ENCODE data around the gene ACE.
A peak's percentile ranks its signal among the peaks of the same experiment; 100 is the strongest.

Gene ACE

GRCh38 chr17:63474586-63475460, 2.0 kb upstream of the ACE start:
- H3K27ac ChIP-seq (replicated peaks; ENCODE audit: low read length), result no peak overlapping the region
- peak overlapping the region; percentile 23 for H3K18ac ChIP-seq (ENCODE audit: low read length)
- DNase-seq (ENCODE audit: low spot score), result no peak
- no peak overlapping the region for H3K14ac ChIP-seq (ENCODE audit: low read length)
- H3K36me3 ChIP-seq (replicated peaks in 1 of 2; ENCODE audit: control insufficient read depth in 2 of 2, insufficient read depth in 2 of 2, low read length in 2 of 2), result no peaks in the 10 kb centered on the region
- peak overlapping the region; percentile 60 for H3K23ac ChIP-seq (ENCODE audit: low read depth, low read length, poor library complexity)
- H4K91ac ChIP-seq (ENCODE audit: low read depth, low read length, poor library complexity), result no peak overlapping the region
- H3K4me2 ChIP-seq (ENCODE audit: insufficient read depth, low read length, poor library complexity, severe bottlenecking), result no peak overlapping the region
- no peak overlapping the region for H2BK12ac ChIP-seq (ENCODE audit: low read length)
- H3K9me3 ChIP-seq (replicated peaks in 1 of 2; ENCODE audit: control insufficient read depth in 2 of 2, insufficient read depth in 1 of 2, low read depth in 1 of 2, low read length in 2 of 2), result peaks cover 0 to 1% of the 10 kb centered on the region in 2 donors
- peak overlapping the region; percentile 81 for H2AK5ac ChIP-seq (ENCODE audit: low read depth, low read length)
- H2BK120ac ChIP-seq (ENCODE audit: low read depth, low read length), result peak overlapping the region; percentile 22
- no peaks in the 10 kb centered on the region for H3K79me1 ChIP-seq (ENCODE audit: low read depth, low read length)
- no peak overlapping the region for H3K4ac ChIP-seq (ENCODE audit: low read length)
- no peak overlapping the region for H2BK5ac ChIP-seq (ENCODE audit: low read length)
- H2AFZ ChIP-seq (ENCODE audit: low read length), result no peak overlapping the region
- H3K27me3 ChIP-seq (ENCODE audit: control insufficient read depth in 3 of 3, insufficient read depth in 3 of 3, low read depth in 1 of 3, low read length in 3 of 3), result peaks cover 11 to 66% (median 34%) of the 10 kb centered on the region in 3 experiments
- H2BK15ac ChIP-seq (ENCODE audit: low read length), result no peak overlapping the region
- H4K8ac ChIP-seq (ENCODE audit: low read depth, low read length), result no peak overlapping the region
- no peak overlapping the region for H3K9ac ChIP-seq (ENCODE audit: low read depth, low read length, poor library complexity)
- peaks cover 6 to 9% of the 10 kb centered on the region in 2 donors for H3K4me1 ChIP-seq (ENCODE audit: control insufficient read depth in 2 of 2, insufficient read depth in 1 of 2, low read depth in 1 of 2, low read length in 2 of 2)
- no peak overlapping the region for H3K4me3 ChIP-seq (ENCODE audit: low read length in 2 of 2)
- WGBS, 2 donors (ENCODE audit: extremely low coverage in 2 of 2, insufficient read length in 2 of 2, insufficient replicate concordance in 1 of 2), result no CpG with 5 or more reads among the region's 10 CpGs

- Histone ChIP-seq H4K91ac (ENCODE audit: low read depth, low read length, poor library complexity) (no peak overlapping the region), H4K8ac (ENCODE audit: low read depth, low read length) (peak overlapping the region; percentile 9), H3K18ac (ENCODE audit: low read length) (peak overlapping the region; percentile 90), H3K14ac (ENCODE audit: low read length) (no peak overlapping the region), H2BK15ac (ENCODE audit: low read length) (peak overlapping the region; percentile 64), H2BK5ac (ENCODE audit: low read length) (no peak overlapping the region), H3K23ac (ENCODE audit: low read depth, low read length, poor library complexity) (peak overlapping the region; percentile 60), H3K36me3 (replicated peaks in 1 of 2; ENCODE audit: control insufficient read depth in 2 of 2, insufficient read depth in 2 of 2, low read length in 2 of 2) (no peaks in the 10 kb centered on the region), H3K4me3 (ENCODE audit: low read length in 2 of 2) (peak overlapping the region in 1 of 2 donors; percentile 30), H3K4me1 (ENCODE audit: control insufficient read depth in 2 of 2, insufficient read depth in 1 of 2, low read depth in 1 of 2, low read length in 2 of 2) (peaks cover 6 to 9% of the 10 kb centered on the region in 2 donors), H3K9me3 (replicated peaks in 1 of 2; ENCODE audit: control insufficient read depth in 2 of 2, insufficient read depth in 1 of 2, low read depth in 1 of 2, low read length in 2 of 2) (peaks cover 0 to 1% of the 10 kb centered on the region in 2 donors), H3K79me1 (ENCODE audit: low read depth, low read length) (no peaks in the 10 kb centered on the region), H3K27me3 (ENCODE audit: control insufficient read depth in 3 of 3, insufficient read depth in 3 of 3, low read depth in 1 of 3, low read length in 3 of 3) (peaks cover 11 to 74% (median 34%) of the 10 kb centered on the region in 3 experiments), H3K27ac (replicated peaks; ENCODE audit: low read length) (no peak overlapping the region), H3K4ac (ENCODE audit: low read length) (no peak overlapping the region), H2AK5ac (ENCODE audit: low read depth, low read length) (peak overlapping the region; percentile 81), H2AFZ (ENCODE audit: low read length) (peak overlapping the region; percentile 96), H3K9ac (ENCODE audit: low read depth, low read length, poor library complexity) (peak overlapping the region; percentile 37), H3K4me2 (ENCODE audit: insufficient read depth, low read length, poor library complexity, severe bottlenecking) (peak overlapping the region; percentile 100), H2BK12ac (ENCODE audit: low read length) (peak overlapping the region; percentile 49), H2BK120ac (ENCODE audit: low read depth, low read length) (peak overlapping the region; percentile 22)
- no CpG with 5 or more reads among the region's 28 CpGs for WGBS, 2 donors (ENCODE audit: extremely low coverage in 2 of 2, insufficient read length in 2 of 2, insufficient replicate concordance in 1 of 2)
- DNase-seq (ENCODE audit: low spot score), result no peak
These were observed 1.1 kb upstream of the ACE start for GRCh38 chr17:63475491-63476412.

- Histone ChIP-seq H4K8ac (ENCODE audit: low read depth, low read length) (no peak overlapping the region), H2AFZ (ENCODE audit: low read length) (peak overlapping the region; percentile 96), H2BK120ac (ENCODE audit: low read depth, low read length) (no peak overlapping the region), H3K27me3 (ENCODE audit: control insufficient read depth in 3 of 3, insufficient read depth in 3 of 3, low read depth in 1 of 3, low read length in 3 of 3) (peaks cover 11 to 78% (median 34%) of the 10 kb centered on the region in 3 experiments), H2AK5ac (ENCODE audit: low read depth, low read length) (no peak overlapping the region), H3K9me3 (replicated peaks in 1 of 2; ENCODE audit: control insufficient read depth in 2 of 2, insufficient read depth in 1 of 2, low read depth in 1 of 2, low read length in 2 of 2) (peaks cover 0 to 1% of the 10 kb centered on the region in 2 donors), H3K4me3 (ENCODE audit: low read length in 2 of 2) (peak overlapping the region; percentile 53 to 84), H3K36me3 (replicated peaks in 1 of 2; ENCODE audit: control insufficient read depth in 2 of 2, insufficient read depth in 2 of 2, low read length in 2 of 2) (no peaks in the 10 kb centered on the region), H3K23ac (ENCODE audit: low read depth, low read length, poor library complexity) (peak overlapping the region; percentile 25), H4K91ac (ENCODE audit: low read depth, low read length, poor library complexity) (no peak overlapping the region), H2BK12ac (ENCODE audit: low read length) (no peak overlapping the region), H3K4ac (ENCODE audit: low read length) (no peak overlapping the region), H3K14ac (ENCODE audit: low read length) (no peak overlapping the region), H3K4me1 (ENCODE audit: control insufficient read depth in 2 of 2, insufficient read depth in 1 of 2, low read depth in 1 of 2, low read length in 2 of 2) (peaks cover 6 to 9% of the 10 kb centered on the region in 2 donors), H3K18ac (ENCODE audit: low read length) (no peak overlapping the region), H3K27ac (replicated peaks; ENCODE audit: low read length) (no peak overlapping the region), H3K79me1 (ENCODE audit: low read depth, low read length) (no peaks in the 10 kb centered on the region), H3K4me2 (ENCODE audit: insufficient read depth, low read length, poor library complexity, severe bottlenecking) (peak overlapping the region; percentile 100), H2BK5ac (ENCODE audit: low read length) (no peak overlapping the region), H3K9ac (ENCODE audit: low read depth, low read length, poor library complexity) (no peak overlapping the region), H2BK15ac (ENCODE audit: low read length) (no peak overlapping the region)
- no CpG with 5 or more reads among the region's 36 CpGs for WGBS, 2 donors (ENCODE audit: extremely low coverage in 2 of 2, insufficient read length in 2 of 2, insufficient replicate concordance in 1 of 2)
- DNase-seq (ENCODE audit: low spot score), result peak; percentile 39
These were observed 405 bp upstream of the ACE start for GRCh38 chr17:63476459-63476853.
